ENCODE measurements around the gene MYOCD. TPM values are rescaled to one million over a fixed set of nuclear protein-coding genes. Genes with fewer than 3 reads are reported as not detected.

The MYOCD gene
- total RNA-seq, 1 experiment from 2014 or later, result 0.02 TPM

- DNase-seq (ENCODE audit: extremely low read depth, low read depth), result no peak
Observed at GRCh38 chr17:12642034-12642433, 23.7 kb upstream of the MYOCD start.

GRCh38 chr17:12643822-12644221 is 21.9 kb upstream of the MYOCD start:
- no peak for DNase-seq (ENCODE audit: extremely low read depth, low read depth)

- DNase-seq (ENCODE audit: extremely low read depth, low read depth), result no peak
Observed at GRCh38 chr17:12644623-12645022, 21.1 kb upstream of the MYOCD start.

- no peak for DNase-seq (ENCODE audit: extremely low read depth, low read depth)
Observed at GRCh38 chr17:12646761-12647422, 18.8 kb upstream of the MYOCD start.

GRCh38 chr17:12648498-12648897 is 17.2 kb upstream of the MYOCD start:
- DNase-seq (ENCODE audit: extremely low read depth, low read depth), result no peak

- no peak for DNase-seq (ENCODE audit: extremely low read depth, low read depth)
Observed at GRCh38 chr17:12655936-12656335, 9.8 kb upstream of the MYOCD start.

- DNase-seq (ENCODE audit: extremely low read depth, low read depth), result no peak
Observed at GRCh38 chr17:12656354-12656753, 9.3 kb upstream of the MYOCD start.

GRCh38 chr17:12659500-12659899 is 6.2 kb upstream of the MYOCD start:
- no peak for DNase-seq (ENCODE audit: extremely low read depth, low read depth)

- no peak for DNase-seq (ENCODE audit: extremely low read depth, low read depth)
Observed at GRCh38 chr17:12664252-12664651, 1.4 kb upstream of the MYOCD start.

- no peak for DNase-seq (ENCODE audit: extremely low read depth, low read depth)
Observed at GRCh38 chr17:12664894-12665262, 812 bp upstream of the MYOCD start.

GRCh38 chr17:12666718-12667117 is 1.0 kb downstream of the MYOCD start:
- no peak for DNase-seq (ENCODE audit: extremely low read depth, low read depth)

GRCh38 chr17:12667299-12667958 is 1.7 kb downstream of the MYOCD start:
- peak; percentile 75 for DNase-seq (ENCODE audit: extremely low read depth, low read depth)

GRCh38 chr17:12671906-12672305 is 6.2 kb downstream of the MYOCD start:
- no peak for DNase-seq (ENCODE audit: extremely low read depth, low read depth)

GRCh38 chr17:12672947-12673346 is 7.3 kb downstream of the MYOCD start:
- no peak for DNase-seq (ENCODE audit: extremely low read depth, low read depth)

- no peak for DNase-seq (ENCODE audit: extremely low read depth, low read depth)
Observed at GRCh38 chr17:12673788-12674187, 8.1 kb downstream of the MYOCD start.

GRCh38 chr17:12680407-12680897 is 14.8 kb downstream of the MYOCD start:
- DNase-seq (ENCODE audit: extremely low read depth, low read depth), result no peak

GRCh38 chr17:12680993-12681392 is 15.3 kb downstream of the MYOCD start:
- DNase-seq (ENCODE audit: extremely low read depth, low read depth), result no peak

GRCh38 chr17:12683299-12683698 is 17.6 kb downstream of the MYOCD start:
- DNase-seq (ENCODE audit: extremely low read depth, low read depth), result no peak

- no peak for DNase-seq (ENCODE audit: extremely low read depth, low read depth)
Observed at GRCh38 chr17:12686486-12686885, 20.8 kb downstream of the MYOCD start.

- DNase-seq (ENCODE audit: extremely low read depth, low read depth), result no peak
Observed at GRCh38 chr17:12688382-12688781, 22.7 kb downstream of the MYOCD start.

- no peak for DNase-seq (ENCODE audit: extremely low read depth, low read depth)
Observed at GRCh38 chr17:12691173-12691572, 25.5 kb downstream of the MYOCD start.

GRCh38 chr17:12693640-12694039 is 27.9 kb downstream of the MYOCD start:
- DNase-seq (ENCODE audit: extremely low read depth, low read depth), result no peak
